Measurements from ENCODE around the gene INPP5A.

DNA sequence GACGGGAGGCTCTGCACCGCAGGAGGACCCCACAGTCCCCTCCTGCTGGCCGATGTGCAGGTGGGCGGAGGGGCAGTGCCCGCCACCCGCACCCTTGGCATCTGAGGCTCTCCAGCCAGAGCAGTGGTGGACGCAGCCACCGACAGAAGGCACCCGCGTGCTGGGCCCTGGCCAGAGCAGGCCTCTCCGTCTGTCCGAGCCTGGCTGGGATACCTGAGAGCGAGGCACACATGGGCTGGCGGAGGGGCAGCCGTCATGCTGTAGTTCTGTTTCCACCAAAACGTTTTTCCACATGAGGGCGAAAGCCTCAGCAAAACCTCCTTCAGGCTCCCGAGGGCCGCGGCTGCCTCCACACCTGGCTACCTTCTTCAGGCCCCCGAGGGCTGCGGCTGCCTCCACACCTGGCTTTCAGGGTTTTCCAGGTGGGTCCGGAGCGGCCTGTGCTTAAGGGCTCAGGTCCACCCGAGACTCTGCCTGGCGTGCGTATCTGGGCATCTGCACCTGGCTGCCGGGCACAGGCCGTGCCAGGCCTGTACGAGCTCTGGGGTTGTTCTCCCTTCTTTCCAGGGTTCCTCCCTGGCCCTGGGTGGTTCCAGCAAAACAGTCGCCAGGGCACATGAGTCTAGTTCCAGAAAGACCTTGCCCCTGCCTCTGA, 115.5 kb downstream of the INPP5A start:
- TF ChIP-seq, protein P1, sequence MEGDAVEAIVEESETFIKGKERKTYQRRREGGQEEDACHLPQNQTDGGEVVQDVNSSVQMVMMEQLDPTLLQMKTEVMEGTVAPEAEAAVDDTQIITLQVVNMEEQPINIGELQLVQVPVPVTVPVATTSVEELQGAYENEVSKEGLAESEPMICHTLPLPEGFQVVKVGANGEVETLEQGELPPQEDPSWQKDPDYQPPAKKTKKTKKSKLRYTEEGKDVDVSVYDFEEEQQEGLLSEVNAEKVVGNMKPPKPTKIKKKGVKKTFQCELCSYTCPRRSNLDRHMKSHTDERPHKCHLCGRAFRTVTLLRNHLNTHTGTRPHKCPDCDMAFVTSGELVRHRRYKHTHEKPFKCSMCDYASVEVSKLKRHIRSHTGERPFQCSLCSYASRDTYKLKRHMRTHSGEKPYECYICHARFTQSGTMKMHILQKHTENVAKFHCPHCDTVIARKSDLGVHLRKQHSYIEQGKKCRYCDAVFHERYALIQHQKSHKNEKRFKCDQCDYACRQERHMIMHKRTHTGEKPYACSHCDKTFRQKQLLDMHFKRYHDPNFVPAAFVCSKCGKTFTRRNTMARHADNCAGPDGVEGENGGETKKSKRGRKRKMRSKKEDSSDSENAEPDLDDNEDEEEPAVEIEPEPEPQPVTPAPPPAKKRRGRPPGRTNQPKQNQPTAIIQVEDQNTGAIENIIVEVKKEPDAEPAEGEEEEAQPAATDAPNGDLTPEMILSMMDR (IDR thresholded peaks at IDR 0.05) = no peak
- no peak for TF ChIP-seq POLR2A (IDR thresholded peaks at IDR 0.05)
